GM21447 (cell line): ENCODE results near the gene BCLAF3.

ENCODE experiments used
- ATAC-seq: cut with Tn5 transposase; IDR thresholded peaks from one replicate; pipeline ENCODE4 v1.9.1; 2021; ENCODE audit not compliant: unreplicated experiment

Gene BCLAF3

GRCh38 chrX:19968276-19968675, 22.6 kb downstream of the BCLAF3 start:
- no peak for ATAC-seq

GRCh38 chrX:19966056-19966455, 24.8 kb downstream of the BCLAF3 start:
- ATAC-seq = no peak

DNA sequence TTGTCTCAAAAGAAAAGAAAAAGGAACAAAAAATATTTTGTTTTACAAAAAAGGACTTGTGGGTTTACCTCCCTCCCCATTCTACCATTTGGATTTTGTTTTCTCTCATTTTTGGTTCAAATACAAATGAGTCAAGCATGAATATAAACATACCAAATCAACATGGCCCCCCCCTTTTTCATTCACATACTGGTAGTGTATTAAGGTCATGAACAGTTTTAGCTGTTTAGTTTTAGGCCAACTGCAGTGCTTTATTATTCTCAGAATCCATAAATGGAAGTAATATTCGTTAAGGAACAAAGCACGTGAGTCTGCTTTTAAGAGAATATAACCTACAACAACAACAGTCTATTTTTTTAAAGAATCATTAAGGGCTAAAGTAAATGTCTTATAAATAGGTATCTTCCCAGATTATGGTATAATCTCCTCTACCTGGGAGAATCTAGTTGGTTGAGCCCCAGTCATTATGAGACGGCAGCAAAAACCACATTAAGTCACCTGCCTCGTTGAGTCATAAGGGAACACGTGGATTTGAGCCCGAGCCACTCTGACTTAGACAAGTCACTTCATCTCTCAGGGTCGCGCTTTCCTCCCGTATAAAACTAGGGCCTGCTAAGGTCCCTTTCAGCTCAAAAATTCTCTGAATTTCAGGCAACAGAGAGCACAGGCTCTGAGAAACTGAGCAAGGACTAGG, 26.7 kb downstream of the BCLAF3 start:
- peak; percentile 67 for ATAC-seq

DNA sequence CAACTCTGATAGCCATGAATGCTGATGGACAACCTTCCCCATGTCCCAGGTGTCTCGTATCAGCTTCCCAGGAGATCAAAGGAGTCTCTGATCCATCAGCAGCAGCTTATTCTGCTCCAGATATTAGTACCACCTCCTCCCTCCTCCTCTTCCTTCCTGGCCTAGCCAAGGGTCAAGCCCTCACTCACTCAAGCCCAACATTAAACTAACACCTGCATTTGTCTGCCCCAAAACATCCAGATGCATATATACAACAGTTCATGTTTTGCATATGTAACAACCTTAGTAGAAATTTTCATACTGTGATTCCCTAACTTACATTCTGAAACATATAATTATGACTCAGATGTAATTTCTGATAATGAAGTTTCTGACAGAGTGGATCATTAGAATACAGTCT, 29.9 kb downstream of the BCLAF3 start:
- no peak for ATAC-seq

DNA sequence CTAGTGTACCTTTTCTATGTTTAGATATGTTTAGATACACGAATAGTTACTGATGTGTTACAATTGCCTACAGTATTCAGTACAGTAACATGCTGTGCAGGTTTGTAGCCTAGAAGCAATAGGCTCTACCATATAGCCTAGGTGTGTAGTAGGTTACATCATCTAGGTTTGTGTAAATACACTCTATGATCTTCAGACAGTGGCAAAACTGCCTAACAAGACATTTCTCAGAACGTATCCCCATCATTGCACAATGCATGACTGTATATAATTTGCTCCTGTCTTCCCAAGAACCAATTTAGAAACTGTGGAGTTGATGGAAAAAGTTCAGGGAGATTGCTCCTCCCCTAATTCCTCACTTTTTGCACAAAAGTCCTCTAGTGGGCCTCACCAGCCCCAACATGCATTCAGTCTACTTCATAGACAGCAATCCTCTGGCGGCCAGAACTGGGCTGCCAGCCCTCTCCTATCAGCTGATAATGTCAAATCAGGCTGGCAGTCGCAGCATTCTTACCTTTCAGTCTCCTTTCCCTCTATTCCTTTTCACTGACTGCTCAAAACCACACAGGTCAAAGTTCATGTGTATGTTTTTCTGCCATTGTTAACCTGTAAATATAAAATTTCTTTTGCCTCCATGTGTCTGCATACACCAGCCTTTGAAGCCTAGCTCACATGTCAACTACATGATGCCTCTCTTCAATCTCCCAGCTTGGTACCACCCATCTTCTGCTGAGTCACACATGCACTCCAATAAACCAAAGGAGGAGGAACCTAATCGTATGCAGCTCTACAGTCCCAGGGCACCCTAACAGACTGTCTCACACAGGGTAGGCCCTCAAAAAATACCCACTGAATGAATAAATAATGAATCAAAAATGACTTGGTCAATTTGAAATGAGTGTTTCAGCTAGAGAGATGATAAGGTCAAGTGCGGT, 32.0 kb downstream of the BCLAF3 start:
- ATAC-seq = no peak

- no peak for ATAC-seq
Measured at GRCh38 chrX:19956923-19957322, 33.9 kb downstream of the BCLAF3 start.

- ATAC-seq = no peak
Measured at GRCh38 chrX:19956306-19956705, 34.6 kb downstream of the BCLAF3 start.

DNA sequence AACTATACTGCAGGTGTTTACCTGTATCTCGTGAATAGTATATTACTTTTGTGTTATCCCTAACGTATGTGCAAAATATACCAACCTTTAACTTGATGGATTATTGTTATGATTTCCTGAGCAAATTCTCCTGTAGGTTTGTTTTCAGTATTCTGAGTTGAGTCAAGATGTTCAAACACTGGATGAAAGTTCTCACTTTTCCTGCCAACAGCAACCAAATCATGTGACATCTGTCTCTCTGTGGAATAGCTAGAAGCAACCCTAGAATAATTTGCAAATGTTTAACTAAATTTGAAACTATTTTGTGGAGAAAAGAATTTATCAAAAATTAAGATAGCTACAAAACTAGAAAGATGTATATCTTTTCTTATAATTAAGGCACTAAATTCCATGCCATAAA, 35.6 kb downstream of the BCLAF3 start:
- no peak for ATAC-seq

DNA sequence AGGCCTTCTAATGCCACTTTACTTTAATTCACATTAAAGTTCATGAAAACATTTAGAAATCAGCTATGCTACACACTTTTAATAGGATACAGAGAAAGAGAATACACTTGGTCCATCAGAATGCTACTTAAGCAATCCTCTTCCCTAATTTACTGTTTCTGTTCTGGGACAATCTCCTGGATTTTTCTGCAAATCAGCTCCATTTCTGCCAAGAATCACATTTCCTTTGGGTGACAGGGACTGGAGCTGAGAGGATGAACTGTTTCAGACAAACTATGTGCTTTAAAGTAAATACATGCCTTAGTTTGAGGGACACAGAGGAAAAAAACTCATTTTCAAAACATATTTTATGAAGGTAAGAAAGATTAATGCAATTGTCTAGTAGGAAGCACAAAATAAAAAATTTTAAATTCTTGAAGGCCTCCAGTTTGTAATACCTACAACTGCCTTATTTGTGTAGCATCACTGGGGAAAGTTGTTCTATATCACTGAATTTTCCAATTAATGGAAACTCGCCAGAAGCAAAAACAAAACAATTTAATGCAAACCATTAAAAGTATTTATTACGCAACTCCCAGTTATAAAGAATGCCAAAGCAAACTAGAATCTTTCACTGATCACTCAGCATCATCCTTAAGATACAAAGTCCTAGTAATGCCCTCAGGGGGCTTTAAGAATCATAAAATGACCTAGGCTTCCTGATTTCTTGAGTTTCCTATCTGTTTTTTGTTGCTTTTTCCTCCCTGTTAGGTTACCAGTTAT, 36.3 kb downstream of the BCLAF3 start:
- no peak for ATAC-seq

GRCh38 chrX:19953145-19953544, 37.7 kb downstream of the BCLAF3 start:
- no peak for ATAC-seq

- ATAC-seq = no peak
Measured at GRCh38 chrX:19949340-19949739, 41.5 kb downstream of the BCLAF3 start.

GRCh38 chrX:19947612-19948011, 43.2 kb downstream of the BCLAF3 start:
- no peak for ATAC-seq
